ENCODE measurements around the gene IGFBP4. TPM values are rescaled to one million over a fixed set of nuclear protein-coding genes. Genes with fewer than 3 reads are reported as not detected.

Gene IGFBP4
- total and polyA plus RNA-seq, 4 experiments from 2014 or later = 3.3 to 6.1 (median 5.5) TPM

DNA sequence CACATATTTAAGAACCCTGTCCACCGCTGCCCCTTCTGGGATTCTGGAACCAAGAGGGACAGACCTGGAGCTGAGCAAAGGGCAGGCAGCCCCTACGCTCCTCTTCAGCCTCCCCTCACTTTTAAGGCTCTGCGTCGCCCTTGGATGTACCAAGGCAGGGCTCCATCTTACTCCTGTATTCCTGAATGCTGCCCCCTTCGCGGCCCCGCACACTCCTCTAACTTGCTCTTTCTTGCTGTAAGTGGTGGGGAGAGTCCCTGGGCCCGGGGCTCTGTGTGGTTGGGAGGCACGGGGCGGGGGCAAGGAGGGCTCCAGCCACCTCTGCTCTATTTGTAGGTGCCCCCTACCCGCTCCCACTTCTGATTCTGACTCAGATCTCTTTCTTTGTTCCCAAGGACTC, 56.9 kb downstream of the IGFBP4 start:
- no peaks in the 10 kb centered on the region for H3K36me3 Mint-ChIP-seq
- CTCF ChIA-PET (ENCODE audit: partially characterized antibody) = interaction anchor here (1.0 kb wide), 1 partner anchor 23 kb away, joined by 3 read pairs; no protein-coding TSS in a partner anchor
- H3K4me3 ChIP-seq (ENCODE audit: low read length in 2 of 2) = no peak overlapping the region

DNA sequence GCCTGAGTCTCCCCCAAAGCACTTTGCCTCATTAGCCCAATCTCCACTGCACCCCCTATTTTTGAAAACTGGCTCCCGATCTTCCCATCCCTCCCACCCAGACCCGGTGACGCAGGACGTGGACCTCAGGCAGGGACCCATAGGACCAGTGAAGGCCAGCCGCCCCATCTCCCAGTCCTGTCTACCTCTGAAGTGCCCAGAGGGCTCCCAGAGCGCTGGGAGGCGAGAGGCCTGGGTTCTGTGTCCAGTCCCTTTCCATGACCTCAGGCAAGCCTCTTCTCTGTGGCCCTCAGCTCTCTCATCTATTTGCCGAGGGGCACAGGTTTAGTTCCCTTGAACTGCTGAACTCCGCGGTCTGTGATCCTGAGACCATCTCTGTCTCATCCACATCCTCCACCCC, 57.5 kb downstream of the IGFBP4 start:
- no peak overlapping the region for H3K4me3 Mint-ChIP-seq
- Histone ChIP-seq H3K27me3 (ENCODE audit: insufficient read depth, low read length) (no peaks in the 10 kb centered on the region), H3K36me3 (ENCODE audit: insufficient read depth, low read length) (no peaks in the 10 kb centered on the region), H3K4me1 (ENCODE audit: insufficient read depth, low read length) (no peaks in the 10 kb centered on the region), H3K27ac (ENCODE audit: low read depth, low read length) (no peak overlapping the region), H3K4me3 (ENCODE audit: low read length in 2 of 2) (no peak overlapping the region), H3K9me3 (ENCODE audit: control insufficient read depth in 1 of 2, low read length in 2 of 2) (no peaks in the 10 kb centered on the region)
- no peak for DNase-seq
- H3K27me3 Mint-ChIP-seq = no peaks in the 10 kb centered on the region
- H3K9me3 Mint-ChIP-seq = no peaks in the 10 kb centered on the region
- H3K27ac Mint-ChIP-seq = no peak overlapping the region
- H3K4me1 Mint-ChIP-seq = peaks cover 0 to 4% (median 2%) of the 10 kb centered on the region in 4 donors
- ChIA-PET CTCF (ENCODE audit: partially characterized antibody) (no interaction called here), POLR2A (ENCODE audit: partially characterized antibody) (interaction anchor here (1.4 kb wide), 1 partner anchor 11 kb away, joined by 4 read pairs; no protein-coding TSS in a partner anchor)
- intact Hi-C loops (cut with micrococcal nuclease) = no loop called here
- H3K36me3 Mint-ChIP-seq = no peaks in the 10 kb centered on the region

More for the DNA sequence above, 56.9 kb downstream of the IGFBP4 start:
- H3K27me3 ChIP-seq (ENCODE audit: insufficient read depth, low read length) = no peaks in the 10 kb centered on the region
- H3K27me3 Mint-ChIP-seq = no peaks in the 10 kb centered on the region
- no peak overlapping the region for H3K4me3 Mint-ChIP-seq
- no peaks in the 10 kb centered on the region for H3K36me3 ChIP-seq (ENCODE audit: insufficient read depth, low read length)
- H3K27ac ChIP-seq (ENCODE audit: low read depth, low read length) = no peak overlapping the region
- H3K27ac Mint-ChIP-seq = no peak overlapping the region
- no peaks in the 10 kb centered on the region for H3K9me3 ChIP-seq (ENCODE audit: control insufficient read depth in 1 of 2, low read length in 2 of 2)
- POLR2A ChIA-PET (ENCODE audit: partially characterized antibody) = no interaction called here
- no peaks in the 10 kb centered on the region for H3K4me1 ChIP-seq (ENCODE audit: insufficient read depth, low read length)
- intact Hi-C loops (cut with micrococcal nuclease) = no loop called here
- H3K4me1 Mint-ChIP-seq = peaks cover 0 to 3% (median under 1%) of the 10 kb centered on the region in 4 donors
- no peaks in the 10 kb centered on the region for H3K9me3 Mint-ChIP-seq
- DNase-seq = no peak

DNA sequence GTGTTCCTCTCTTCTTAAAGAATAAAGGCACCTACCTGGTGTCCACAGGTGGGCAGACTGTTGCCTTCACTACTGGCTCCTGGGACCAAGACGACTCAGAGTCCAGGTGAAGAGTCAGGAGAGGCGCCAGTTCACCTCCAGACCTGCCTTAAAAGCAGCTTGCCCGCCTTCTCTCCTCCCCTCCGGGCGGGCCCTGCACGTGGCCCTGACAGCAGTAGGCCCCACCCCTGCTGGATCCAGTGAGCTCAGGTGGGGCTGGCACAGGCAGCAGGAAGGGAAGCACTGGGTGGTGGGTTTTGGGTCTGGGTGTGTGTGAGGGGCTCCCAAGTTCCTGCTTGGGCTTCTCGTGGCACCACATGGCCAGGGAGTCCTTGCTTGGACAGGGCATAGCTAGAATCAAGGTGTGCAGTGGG, 58.3 kb downstream of the IGFBP4 start, which contains the start of gene TNS4:
Gene TNS4 (minus strand): TSS at position 125 of the 413 bp plus-strand sequence. CDS start 5,198 bp downstream, outside the sequence.
- Mint-ChIP-seq H3K27me3 (no peaks in the 10 kb centered on the region), H3K4me3 (no peak within 1 kb of the TSS), H3K27ac (peak within 1 kb of the TSS in 1 of 7 donors; percentile 36), H3K9me3 (no peaks in the 10 kb centered on the region), H3K4me1 (peaks cover 0 to 5% (median 3%) of the 10 kb centered on the region in 4 donors), H3K36me3 (no peaks in the 10 kb centered on the region)
- ChIA-PET CTCF (ENCODE audit: partially characterized antibody) (interaction anchor here (1.1 kb wide), 1 partner anchor 19 kb away, joined by 3 read pairs; no protein-coding TSS in a partner anchor), POLR2A (ENCODE audit: partially characterized antibody) (interaction anchor here (1.2 to 1.4 kb wide), 2 partner anchors 11 to 21 kb away, joined by 4 to 5 read pairs; no protein-coding TSS in a partner anchor)
- no peaks in the 10 kb centered on the region for H3K36me3 ChIP-seq (ENCODE audit: insufficient read depth, low read length)
- no peaks in the 10 kb centered on the region for H3K27me3 ChIP-seq (ENCODE audit: insufficient read depth, low read length)
- H3K4me1 ChIP-seq (ENCODE audit: insufficient read depth, low read length) = no peaks in the 10 kb centered on the region
- no peaks in the 10 kb centered on the region for H3K9me3 ChIP-seq (ENCODE audit: control insufficient read depth in 1 of 2, low read length in 2 of 2)
- no peak for DNase-seq
- no peak within 1 kb of the TSS for H3K4me3 ChIP-seq (ENCODE audit: low read length in 2 of 2)
- H3K27ac ChIP-seq (ENCODE audit: low read depth, low read length) = no peak within 1 kb of the TSS
- intact Hi-C loops (cut with micrococcal nuclease) = no loop called here

DNA sequence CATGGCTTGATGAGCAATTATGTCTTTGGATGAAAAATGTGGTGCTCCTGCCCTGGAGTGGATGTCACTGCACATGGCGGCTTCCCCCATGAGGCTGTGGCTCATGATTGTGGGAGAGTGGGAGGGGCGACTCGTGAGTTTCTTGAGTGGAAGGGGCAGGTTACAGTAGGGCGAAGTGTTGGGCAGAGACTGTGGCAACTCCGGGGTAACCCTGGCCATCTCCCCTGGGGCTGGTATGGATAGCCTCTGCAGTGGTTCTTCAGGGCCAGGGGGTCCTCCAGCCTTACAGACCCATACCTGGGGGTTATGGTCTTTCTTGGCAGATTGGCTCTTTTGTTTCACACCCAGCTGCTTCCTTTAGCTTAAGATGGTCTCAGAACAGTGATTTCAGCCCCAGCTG, 59.5 kb downstream of the IGFBP4 start:
- Histone ChIP-seq H3K27me3 (ENCODE audit: insufficient read depth, low read length) (no peaks in the 10 kb centered on the region), H3K27ac (ENCODE audit: low read depth, low read length) (no peak overlapping the region), H3K36me3 (ENCODE audit: insufficient read depth, low read length) (no peaks in the 10 kb centered on the region), H3K9me3 (ENCODE audit: control insufficient read depth in 1 of 2, low read length in 2 of 2) (no peaks in the 10 kb centered on the region), H3K4me3 (ENCODE audit: low read length in 2 of 2) (no peak overlapping the region), H3K4me1 (ENCODE audit: insufficient read depth, low read length) (no peaks in the 10 kb centered on the region)
- intact Hi-C loops (cut with micrococcal nuclease) = no loop called here
- no peaks in the 10 kb centered on the region for H3K9me3 Mint-ChIP-seq
- CTCF ChIA-PET (ENCODE audit: partially characterized antibody) = interaction anchor here (1.1 to 1.3 kb wide), 2 partner anchors 20 to 33 kb away, joined by 3 read pairs; no protein-coding TSS in a partner anchor
- no peaks in the 10 kb centered on the region for H3K36me3 Mint-ChIP-seq
- no peak overlapping the region for H3K4me3 Mint-ChIP-seq
- no peak overlapping the region for H3K27ac Mint-ChIP-seq
- no peaks in the 10 kb centered on the region for H3K27me3 Mint-ChIP-seq
- no peak for DNase-seq
- POLR2A ChIA-PET (ENCODE audit: partially characterized antibody) = no interaction called here
- H3K4me1 Mint-ChIP-seq = peaks cover 0 to 5% (median 3%) of the 10 kb centered on the region in 4 donors

DNA sequence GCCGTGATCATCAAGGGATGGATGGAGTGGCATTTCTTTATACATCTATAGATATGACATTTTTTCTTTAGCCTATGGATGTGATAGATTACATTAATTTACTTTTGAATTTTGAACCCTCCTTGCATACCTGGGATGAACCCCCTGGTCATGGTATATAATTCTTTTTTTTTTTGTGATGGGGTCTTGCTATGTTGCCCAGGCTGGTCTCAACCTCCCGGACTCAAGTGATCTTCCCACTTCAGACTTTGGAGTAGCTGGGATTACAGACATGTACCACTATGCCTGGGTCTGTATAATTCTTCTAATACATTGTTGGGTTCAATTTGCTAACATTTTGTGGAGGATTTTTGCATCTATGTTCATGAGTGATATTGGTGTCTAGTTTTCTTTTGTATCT, 59.9 kb downstream of the IGFBP4 start:
- Histone ChIP-seq H3K9me3 (ENCODE audit: control insufficient read depth in 1 of 2, low read length in 2 of 2) (no peaks in the 10 kb centered on the region), H3K27me3 (ENCODE audit: insufficient read depth, low read length) (no peaks in the 10 kb centered on the region), H3K27ac (ENCODE audit: low read depth, low read length) (no peak overlapping the region), H3K4me3 (ENCODE audit: low read length in 2 of 2) (no peak overlapping the region), H3K36me3 (ENCODE audit: insufficient read depth, low read length) (no peaks in the 10 kb centered on the region), H3K4me1 (ENCODE audit: insufficient read depth, low read length) (no peaks in the 10 kb centered on the region)
- H3K4me3 Mint-ChIP-seq = no peak overlapping the region
- CTCF ChIA-PET (ENCODE audit: partially characterized antibody) = interaction anchor here (1.3 kb wide), 1 partner anchor 32 kb away, joined by 3 read pairs; no protein-coding TSS in a partner anchor
- no peak for DNase-seq
- no peaks in the 10 kb centered on the region for H3K9me3 Mint-ChIP-seq
- H3K27me3 Mint-ChIP-seq = no peaks in the 10 kb centered on the region
- intact Hi-C loops (cut with micrococcal nuclease) = no loop called here
- peaks cover 0 to 5% (median 3%) of the 10 kb centered on the region in 4 donors for H3K4me1 Mint-ChIP-seq
- no peak overlapping the region for H3K27ac Mint-ChIP-seq
- H3K36me3 Mint-ChIP-seq = no peaks in the 10 kb centered on the region
- POLR2A ChIA-PET (ENCODE audit: partially characterized antibody) = no interaction called here

DNA sequence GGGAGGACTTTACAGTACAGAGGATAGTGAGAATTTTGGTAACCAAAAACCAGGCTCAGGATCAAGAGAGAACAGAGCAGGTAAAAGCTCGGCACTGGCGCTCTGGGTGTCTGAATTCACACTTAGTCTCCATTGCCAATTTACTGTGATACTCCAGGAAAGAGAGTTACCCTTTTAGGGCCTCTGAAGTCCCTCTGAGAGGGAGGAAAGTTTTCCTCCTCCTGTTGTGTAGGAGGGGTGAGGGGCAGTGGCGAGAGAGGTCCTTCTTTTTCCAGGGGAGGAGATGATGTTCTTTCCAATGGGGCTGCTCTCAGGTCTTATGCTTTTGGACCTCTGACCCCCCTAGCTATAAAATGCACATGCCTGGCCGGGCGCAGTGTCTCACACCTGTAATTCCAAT, 63.5 kb downstream of the IGFBP4 start:
- POLR2A ChIA-PET (ENCODE audit: partially characterized antibody) = interaction anchor here (1.5 kb wide), 1 partner anchor 10 kb away, joined by 4 read pairs; no protein-coding TSS in a partner anchor
- Mint-ChIP-seq H3K4me1 (peaks cover 2 to 7% (median 6%) of the 10 kb centered on the region in 4 donors), H3K9me3 (no peaks in the 10 kb centered on the region), H3K36me3 (no peaks in the 10 kb centered on the region), H3K4me3 (no peak overlapping the region), H3K27ac (no peak overlapping the region), H3K27me3 (no peaks in the 10 kb centered on the region)
- DNase-seq = no peak
- no peaks in the 10 kb centered on the region for H3K36me3 ChIP-seq (ENCODE audit: insufficient read depth, low read length)
- H3K27me3 ChIP-seq (ENCODE audit: insufficient read depth, low read length) = no peaks in the 10 kb centered on the region
- H3K9me3 ChIP-seq (ENCODE audit: control insufficient read depth in 1 of 2, low read length in 2 of 2) = no peaks in the 10 kb centered on the region
- H3K4me1 ChIP-seq (ENCODE audit: insufficient read depth, low read length) = no peaks in the 10 kb centered on the region
- H3K27ac ChIP-seq (ENCODE audit: low read depth, low read length) = no peak overlapping the region
- CTCF ChIA-PET (ENCODE audit: partially characterized antibody) = interaction anchor here (1.1 to 2.2 kb wide), 3 partner anchors 26 to 34 kb away, joined by 3 to 6 read pairs (median 3); no protein-coding TSS in a partner anchor
- intact Hi-C loops (cut with micrococcal nuclease) = no loop called here
- H3K4me3 ChIP-seq (ENCODE audit: low read length in 2 of 2) = no peak overlapping the region
